Choroid plexus epithelial cell (primary cell): ENCODE measurements around the gene PTMS.
A peak's percentile ranks its signal among the peaks of the same experiment; 100 is the strongest.

Experiments
- DNase-seq: peaks from one replicate; pipeline ENCODE4 v3.0.0-alpha.2; 2010; ENCODE audit warnings: low read depth
- H3K4me3 ChIP-seq: 2 replicates; pipeline ENCODE4 v1.5.1; 2011; ENCODE audit warnings: low read depth, mild to moderate bottlenecking, control low read depth, low read length, moderate library complexity
- TF ChIP-seq, protein P1 (sequence below): conservative IDR thresholded peaks from 2 replicates; pipeline ENCODE4 v1.5.1; 2011; ENCODE audit warnings: low read depth, mild to moderate bottlenecking, control low read depth, inconsistent platforms, low read length, moderate library complexity

Gene PTMS

DNA sequence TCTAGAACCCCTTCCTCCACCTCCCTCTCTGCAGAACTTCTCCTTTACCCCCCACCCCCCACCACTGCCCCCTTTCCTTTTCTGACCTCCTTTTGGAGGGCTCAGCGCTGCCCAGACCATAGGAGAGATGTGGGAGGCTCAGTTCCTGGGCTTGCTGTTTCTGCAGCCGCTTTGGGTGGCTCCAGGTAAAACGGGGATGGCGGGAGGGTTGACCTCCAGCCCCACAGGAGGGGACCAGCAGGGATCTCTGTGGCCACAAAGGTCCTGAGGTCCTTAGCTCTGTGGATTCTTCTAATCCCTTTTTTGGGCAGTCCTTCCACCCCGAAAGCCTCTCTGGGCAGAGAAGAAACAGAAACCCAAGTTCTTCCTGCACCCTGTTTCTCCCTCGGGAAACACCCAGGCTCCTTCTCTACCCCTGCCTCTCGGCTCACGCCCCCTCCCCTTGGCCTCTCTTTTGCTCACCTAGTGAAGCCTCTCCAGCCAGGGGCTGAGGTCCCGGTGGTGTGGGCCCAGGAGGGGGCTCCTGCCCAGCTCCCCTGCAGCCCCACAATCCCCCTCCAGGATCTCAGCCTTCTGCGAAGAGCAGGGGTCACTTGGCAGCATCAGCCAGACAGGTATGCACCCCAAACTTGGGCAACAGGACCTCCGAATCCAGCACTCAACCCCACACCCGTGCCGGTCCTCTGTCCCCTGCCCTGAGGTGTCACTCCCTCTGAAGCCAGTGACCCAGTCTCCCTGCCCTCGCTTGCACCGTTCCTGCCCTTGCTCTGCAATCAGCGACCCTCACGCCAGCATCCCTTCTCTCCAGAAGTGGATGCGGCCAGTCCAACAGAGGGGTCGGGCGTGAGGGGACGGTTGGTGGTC lies 6.8 kb downstream of the PTMS start:
- TF ChIP-seq, protein P1, sequence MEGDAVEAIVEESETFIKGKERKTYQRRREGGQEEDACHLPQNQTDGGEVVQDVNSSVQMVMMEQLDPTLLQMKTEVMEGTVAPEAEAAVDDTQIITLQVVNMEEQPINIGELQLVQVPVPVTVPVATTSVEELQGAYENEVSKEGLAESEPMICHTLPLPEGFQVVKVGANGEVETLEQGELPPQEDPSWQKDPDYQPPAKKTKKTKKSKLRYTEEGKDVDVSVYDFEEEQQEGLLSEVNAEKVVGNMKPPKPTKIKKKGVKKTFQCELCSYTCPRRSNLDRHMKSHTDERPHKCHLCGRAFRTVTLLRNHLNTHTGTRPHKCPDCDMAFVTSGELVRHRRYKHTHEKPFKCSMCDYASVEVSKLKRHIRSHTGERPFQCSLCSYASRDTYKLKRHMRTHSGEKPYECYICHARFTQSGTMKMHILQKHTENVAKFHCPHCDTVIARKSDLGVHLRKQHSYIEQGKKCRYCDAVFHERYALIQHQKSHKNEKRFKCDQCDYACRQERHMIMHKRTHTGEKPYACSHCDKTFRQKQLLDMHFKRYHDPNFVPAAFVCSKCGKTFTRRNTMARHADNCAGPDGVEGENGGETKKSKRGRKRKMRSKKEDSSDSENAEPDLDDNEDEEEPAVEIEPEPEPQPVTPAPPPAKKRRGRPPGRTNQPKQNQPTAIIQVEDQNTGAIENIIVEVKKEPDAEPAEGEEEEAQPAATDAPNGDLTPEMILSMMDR = no peak
- no peak overlapping the region for H3K4me3 ChIP-seq
- DNase-seq = no peak

DNA sequence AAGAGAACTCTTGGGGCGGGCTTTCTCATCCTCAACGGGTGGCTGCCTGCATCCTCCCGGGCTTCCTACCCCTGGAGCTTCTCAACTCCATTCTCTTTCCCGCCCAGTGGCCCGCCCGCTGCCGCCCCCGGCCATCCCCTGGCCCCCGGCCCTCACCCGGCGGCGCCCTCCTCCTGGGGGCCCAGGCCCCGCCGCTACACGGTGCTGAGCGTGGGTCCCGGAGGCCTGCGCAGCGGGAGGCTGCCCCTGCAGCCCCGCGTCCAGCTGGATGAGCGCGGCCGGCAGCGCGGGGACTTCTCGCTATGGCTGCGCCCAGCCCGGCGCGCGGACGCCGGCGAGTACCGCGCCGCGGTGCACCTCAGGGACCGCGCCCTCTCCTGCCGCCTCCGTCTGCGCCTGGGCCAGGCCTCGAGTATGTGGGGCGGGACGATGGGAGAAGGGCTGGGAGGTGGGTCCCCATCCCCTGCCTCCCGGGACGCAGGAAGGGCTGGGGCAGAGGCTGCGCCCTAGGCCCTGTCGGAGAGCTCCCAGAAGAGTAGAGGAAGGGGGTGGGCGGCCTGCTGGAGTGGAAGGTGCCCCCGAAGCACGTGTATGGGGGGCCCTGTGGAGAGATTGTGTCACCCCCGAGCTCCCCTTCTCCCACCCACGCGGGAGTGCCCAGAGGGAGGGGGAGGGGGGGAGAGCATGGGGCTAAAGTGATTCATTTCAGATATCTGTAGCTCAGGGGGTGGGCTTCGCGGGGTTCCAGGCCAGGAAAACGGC lies 7.6 kb downstream of the PTMS start:
- DNase-seq = no peak
- H3K4me3 ChIP-seq = no peak overlapping the region
- TF ChIP-seq, protein P1 = no peak

DNA sequence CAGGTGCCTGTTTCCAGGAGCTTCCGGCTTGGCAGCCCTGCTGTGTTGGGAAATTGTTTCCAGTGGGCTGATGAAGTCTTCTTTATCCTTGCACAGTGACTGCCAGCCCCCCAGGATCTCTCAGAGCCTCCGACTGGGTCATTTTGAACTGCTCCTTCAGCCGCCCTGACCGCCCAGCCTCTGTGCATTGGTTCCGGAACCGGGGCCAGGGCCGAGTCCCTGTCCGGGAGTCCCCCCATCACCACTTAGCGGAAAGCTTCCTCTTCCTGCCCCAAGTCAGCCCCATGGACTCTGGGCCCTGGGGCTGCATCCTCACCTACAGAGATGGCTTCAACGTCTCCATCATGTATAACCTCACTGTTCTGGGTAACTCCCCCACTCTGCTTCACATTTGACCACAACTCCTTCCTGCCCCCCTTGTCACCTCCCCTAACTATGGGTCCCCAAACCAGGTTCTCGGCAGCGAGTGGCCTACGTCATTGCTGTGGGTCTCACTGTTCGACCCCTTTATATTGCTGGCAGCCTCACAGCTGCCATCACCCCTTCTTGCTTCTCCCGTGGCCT lies 8.4 kb downstream of the PTMS start:
- no peak for DNase-seq
- no peak overlapping the region for H3K4me3 ChIP-seq
- TF ChIP-seq, protein P1 = no peak

DNA sequence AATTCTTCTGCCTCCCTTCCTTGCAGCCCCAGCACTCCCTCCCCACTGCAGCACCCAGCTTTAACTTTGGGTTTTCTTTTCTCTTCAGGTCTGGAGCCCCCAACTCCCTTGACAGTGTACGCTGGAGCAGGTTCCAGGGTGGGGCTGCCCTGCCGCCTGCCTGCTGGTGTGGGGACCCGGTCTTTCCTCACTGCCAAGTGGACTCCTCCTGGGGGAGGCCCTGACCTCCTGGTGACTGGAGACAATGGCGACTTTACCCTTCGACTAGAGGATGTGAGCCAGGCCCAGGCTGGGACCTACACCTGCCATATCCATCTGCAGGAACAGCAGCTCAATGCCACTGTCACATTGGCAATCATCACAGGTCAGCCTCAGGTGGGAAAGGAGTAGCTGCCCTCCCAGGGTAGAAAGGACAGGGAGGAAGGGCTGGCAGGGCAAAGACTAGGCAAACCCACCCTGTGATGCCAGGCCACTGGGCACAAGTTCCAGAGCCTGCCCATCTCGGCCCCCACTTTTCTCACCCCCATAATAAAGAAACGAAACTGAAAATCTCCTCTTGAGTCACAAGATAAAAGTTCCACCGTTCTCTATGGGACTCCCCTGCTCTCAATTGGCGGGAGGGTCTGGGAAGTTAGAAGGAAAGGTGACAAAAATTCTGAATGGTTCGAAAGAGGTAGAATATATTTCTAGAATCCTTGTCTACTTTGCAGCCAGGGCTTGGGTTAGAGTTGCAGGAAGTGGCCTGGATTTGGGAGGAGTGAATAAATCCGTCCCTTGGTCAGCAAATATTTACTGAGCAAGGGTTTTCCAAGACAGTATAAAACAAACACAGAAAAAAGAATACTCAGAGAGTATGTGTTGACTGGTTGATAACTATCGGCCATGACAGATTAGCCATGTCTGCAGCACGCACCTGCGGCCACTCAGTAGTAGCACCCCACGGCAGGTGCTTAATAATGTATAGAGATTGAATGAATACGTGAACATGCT lies 9.3 kb downstream of the PTMS start:
- H3K4me3 ChIP-seq = no peak overlapping the region
- no peak for DNase-seq
- TF ChIP-seq, protein P1 = no peak

DNA sequence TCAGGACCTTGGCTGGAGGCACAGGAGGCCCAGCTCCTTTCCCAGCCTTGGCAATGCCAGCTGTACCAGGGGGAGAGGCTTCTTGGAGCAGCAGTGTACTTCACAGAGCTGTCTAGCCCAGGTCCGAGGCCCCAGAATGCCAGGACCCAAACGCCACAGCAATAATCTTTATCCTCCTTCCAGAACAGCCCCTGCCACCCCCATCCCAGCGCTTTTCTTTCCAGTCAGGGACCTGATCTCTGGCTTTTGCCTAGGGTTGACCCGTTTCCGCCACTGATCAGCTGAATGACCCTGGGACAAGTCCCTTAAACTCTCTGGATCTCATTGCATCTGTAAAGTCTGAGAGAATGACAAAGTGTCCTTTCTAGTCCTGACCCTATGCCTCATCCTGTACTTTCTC lies 11.2 kb downstream of the PTMS start:
- no peak overlapping the region for H3K4me3 ChIP-seq
- DNase-seq = no peak
- TF ChIP-seq, protein P1 = no peak

DNA sequence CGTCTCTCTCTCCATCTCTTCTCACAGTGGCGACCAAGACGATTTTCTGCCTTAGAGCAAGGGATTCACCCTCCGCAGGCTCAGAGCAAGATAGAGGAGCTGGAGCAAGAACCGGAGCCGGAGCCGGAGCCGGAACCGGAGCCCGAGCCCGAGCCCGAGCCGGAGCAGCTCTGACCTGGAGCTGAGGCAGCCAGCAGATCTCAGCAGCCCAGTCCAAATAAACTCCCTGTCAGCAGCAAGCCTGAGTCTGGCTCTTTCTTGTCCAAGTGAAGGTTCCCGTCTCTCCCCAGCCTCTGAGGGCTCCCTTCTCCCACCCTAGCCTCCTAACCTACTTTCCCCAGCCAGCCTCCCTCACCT lies 12.0 kb downstream of the PTMS start:
- TF ChIP-seq, protein P1 = no peak
- DNase-seq = peak; percentile 62
- H3K4me3 ChIP-seq = peak overlapping the region; percentile 53
